Medulla oblongata (tissue), 1 donor: ENCODE data around the gene KCNK4.
"Not testable (repeated sequence)": the region's sequence is repeated elsewhere in the genome, so short reads cannot be mapped to it uniquely, and the experiment has no call there.

Source experiments
- DNase-seq: peaks from one replicate; pipeline ENCODE4 v3.0.0-alpha.2; 2015; ENCODE audit errors: extremely low spot score

KCNK4 gene

DNA sequence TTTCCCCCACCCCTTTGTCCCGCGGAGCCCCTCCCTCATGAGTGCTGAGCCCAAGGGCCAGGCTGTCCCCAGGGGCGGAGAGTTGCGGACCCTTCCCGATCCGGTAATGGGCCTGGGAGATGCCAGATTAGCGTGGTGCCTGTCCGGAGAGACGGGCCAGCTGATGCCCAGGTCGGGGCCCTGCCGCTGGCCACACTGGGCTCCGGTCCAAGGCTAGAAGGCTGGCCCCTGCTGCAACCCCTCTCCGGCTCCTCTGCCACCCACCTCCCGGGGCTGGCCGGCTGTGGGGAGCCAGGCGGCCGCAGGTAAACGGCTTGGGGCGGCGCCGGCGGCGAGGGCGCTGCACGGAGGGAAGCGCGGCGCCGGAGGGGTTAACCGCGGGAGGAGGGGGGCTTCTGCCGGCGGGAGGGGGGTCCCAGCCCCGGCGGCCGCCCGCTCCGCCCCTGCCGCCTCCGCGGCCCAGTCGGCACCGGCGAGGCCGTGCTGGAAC lies at the start of gene KCNK4:
Gene KCNK4, plus strand, starts transcription at position 41 of the 490 bp plus-strand sequence. CDS start 1,717 bp downstream, outside the sequence.
- no peak for DNase-seq

DNA sequence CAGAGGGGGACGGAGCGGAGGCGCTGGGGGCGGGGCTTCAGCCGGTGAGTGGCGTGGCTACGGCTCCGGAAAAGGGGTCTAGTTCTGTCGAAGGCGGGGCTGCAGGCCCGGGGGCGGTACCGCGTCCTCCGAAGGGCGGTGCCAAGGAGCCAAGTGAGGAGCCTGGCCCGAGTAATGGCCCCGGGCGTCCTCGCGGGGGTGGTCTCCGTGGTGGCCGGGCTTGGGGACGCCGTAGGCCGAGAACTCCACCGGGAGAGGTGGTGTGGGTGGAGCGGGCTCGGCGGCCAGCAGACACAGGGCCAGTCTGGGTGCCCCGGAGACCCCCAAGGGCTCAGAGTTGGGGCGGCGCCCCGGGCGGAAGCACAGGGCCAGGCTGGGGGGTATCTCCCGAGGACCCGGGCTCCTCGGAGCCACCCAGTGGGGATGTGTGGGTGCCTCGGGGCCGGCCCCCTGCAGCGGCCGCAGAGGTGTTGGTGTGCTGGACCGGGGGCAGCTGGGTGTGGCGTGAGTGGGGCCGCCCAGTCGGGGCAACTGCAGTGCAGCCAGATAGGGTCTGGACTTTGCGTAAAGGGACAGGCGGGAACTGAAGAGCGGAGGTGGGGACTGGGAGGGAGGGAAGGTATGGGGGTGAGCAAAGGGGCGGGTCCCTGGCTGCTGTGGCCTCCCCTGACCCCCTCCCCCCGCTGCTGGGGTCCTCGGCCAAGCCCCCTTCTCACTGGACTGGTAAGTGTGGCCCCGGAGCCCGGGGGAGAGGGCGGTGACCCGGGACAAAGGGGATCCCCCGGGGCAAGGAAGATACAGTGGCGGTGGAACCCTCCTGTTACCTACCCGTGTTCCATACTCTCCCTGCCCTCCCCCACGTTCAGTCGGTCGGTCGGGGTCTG lies 49.4 kb upstream of the KCNK4 start:
- peak; percentile 25 for DNase-seq

DNA sequence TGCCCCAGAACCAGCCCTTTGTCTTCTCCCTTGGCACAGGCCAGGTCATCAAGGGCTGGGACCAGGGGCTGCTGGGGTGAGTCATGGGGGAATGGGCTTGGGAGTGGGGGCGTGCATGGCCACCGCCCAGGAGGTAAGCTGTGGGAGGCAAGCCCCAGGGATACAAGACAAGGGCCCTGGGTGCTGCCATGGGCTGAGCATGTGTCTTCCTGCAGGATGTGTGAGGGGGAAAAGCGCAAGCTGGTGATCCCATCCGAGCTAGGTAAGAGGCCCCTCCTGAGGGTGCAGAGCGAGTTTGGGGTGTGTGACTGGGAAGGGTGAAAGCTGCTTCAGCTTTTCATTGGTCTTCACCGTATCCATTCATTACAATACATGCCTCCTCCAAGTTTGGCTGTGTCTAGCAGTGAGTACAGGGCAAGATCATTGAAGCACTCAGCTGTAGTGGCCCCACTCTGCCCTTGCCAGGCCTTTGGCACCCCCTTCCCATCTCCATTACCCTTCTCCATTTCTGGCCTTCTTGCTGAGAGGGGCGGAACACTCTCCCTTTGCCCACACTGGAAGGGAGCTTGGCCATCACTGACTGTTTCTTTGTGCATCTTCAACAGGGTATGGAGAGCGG lies 47.8 kb upstream of the KCNK4 start:
- no peak for DNase-seq

DNA sequence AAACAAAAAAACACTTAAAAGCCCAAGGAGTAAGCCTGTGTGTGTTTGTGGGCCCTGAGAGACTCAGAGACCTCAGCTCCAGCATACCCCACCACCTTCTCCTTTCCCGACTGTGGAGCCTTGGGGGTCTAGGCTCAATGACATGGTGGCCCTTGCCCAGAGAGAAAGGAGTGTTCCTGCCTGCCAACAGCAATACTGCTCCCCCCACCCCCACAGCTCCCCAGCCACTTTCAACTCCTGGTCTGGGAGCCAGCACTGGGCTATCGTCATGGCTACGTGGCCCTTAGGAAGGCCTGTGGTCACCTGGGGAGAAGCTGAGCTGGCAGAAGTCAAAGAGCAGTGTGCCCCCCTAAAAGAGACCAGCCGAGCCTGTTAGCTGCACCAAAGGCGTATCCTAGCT lies 47.0 kb upstream of the KCNK4 start:
- no peak for DNase-seq

DNA sequence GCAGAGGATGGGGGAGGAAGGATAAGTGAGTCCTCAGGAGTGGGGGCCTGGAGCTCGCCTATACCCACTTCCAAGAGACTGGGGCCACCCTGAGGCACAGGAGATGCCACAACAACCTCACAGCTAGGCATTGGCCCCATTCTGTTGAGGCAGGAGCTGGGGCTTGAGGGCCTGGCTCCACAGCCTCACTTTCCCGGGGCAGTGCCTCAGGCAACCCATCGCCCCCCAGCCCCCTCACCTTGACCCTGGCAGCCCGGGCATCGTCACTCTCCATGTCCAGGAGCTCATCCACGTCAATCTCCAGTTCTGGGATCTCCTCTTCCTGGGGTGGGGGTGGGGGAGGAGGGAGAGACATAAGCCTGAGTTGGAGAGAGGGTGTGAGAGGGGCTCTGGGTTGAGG lies 46.1 kb upstream of the KCNK4 start:
- DNase-seq, result no peak

- peak; percentile 40 for DNase-seq
Observed at GRCh38 chr11:64245401-64245796, 45.7 kb upstream of the KCNK4 start.

GRCh38 chr11:64245797-64246620 lies 45.1 kb upstream of the KCNK4 start:
- peak; percentile 45 for DNase-seq

GRCh38 chr11:64246621-64246870 lies 44.6 kb upstream of the KCNK4 start:
- DNase-seq, result not testable (repeated sequence)

- peak; percentile 84 for DNase-seq
Observed at GRCh38 chr11:64246871-64247728, 44.0 kb upstream of the KCNK4 start, which contains the start of gene PPP1R14B. Gene PPP1R14B (minus strand): TSS chr11:64246943. CDS start chr11:64246673, 270 bp downstream.

GRCh38 chr11:64247729-64248531 lies 43.2 kb upstream of the KCNK4 start:
- no peak for DNase-seq

DNA sequence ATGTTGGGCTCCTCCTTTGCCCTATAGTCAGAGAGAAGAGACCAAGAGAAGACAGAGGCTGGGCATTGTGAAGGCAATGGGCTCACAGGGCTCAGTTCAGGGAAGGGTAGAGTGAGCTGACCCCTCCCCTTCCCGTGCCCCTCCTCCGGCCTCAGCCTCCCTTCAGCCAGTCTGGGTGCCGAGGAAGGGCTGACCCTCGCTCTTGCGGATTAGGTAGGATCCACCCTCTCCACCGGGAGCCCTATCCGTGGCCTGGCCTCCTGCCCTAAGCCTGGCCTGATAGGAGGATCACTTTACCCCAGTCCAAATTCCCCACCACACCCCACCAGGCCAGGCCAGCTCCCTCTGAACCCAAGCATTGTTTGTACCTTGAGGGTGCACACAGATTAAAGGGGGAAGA lies 42.5 kb upstream of the KCNK4 start:
- DNase-seq, result no peak

GRCh38 chr11:64249038-64249437 lies 42.1 kb upstream of the KCNK4 start:
- DNase-seq, result no peak

GRCh38 chr11:64249563-64250414 lies 41.3 kb upstream of the KCNK4 start:
- DNase-seq, result no peak

DNA sequence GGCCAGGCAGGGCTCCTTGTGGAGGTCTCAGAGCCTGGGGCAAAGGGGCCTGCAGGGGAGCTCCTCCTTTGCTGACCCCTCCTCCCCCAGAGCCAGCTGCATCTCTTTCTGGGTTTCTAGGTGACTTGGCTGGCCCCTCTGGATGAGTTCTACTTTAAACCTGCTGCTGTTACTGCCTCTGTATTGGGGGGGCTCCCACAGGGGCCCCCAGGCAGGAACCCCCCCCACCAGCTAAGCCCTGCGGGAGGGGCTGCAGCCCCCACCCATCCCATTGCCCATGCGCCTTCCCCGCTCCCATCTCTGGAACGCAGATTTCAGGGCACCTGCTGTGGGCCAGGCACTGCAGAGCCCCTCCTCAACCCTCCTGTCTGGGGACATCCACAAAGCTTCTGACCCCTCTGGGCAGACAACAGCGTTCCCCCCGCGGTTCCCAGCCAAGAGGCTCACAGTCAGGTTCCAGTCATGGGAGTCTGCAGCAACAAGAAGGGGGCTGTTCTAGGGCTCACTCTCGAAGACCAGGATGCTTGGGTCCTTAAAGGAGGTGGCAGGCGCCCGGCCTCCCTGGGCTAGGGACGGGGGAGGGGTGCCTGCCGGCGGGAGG lies 40.6 kb upstream of the KCNK4 start:
- DNase-seq, result no peak

DNA sequence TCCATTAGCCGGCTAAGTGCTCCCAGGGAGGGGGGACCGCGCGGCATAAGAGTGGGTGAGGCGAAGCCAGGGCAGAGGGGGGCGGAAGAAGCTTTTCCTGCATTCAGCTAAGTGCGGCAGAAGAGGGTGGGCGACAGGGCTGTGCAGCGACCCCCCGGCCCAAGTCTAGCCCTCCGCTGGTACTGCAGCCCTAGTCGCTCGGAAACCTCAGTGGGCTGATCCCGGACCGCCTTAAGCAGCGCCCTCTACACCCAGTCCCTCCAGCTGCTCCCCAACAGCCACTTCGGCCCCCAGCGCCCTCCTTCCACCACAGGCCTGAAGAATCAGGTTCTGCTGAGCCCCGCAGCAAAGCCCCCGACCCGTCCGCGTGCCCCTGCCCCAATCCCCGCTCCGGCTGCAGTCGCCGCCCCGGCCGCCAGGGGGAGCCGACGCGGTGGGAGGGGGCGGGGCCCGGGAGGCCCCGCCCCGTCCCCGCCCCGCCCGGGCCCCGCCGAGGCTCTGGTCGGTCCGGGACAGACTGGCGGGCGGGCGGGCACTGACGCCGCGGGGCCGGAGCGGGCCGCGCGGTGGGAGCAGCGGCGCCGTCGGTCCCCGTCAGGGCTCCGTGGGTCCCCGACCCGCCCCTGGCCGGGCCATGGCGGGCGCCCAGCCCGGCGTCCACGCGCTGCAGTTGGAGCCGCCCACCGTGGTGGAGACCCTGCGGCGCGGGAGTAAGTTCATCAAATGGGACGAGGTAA lies 39.9 kb upstream of the KCNK4 start, which contains the start of gene PLCB3:
Gene PLCB3, plus strand, starts transcription at position 515 of the 737 bp plus-strand sequence. Its CDS starts 120 bp downstream, at position 635.
- DNase-seq, result peak; percentile 71

- DNase-seq, result no peak
Observed at GRCh38 chr11:64251753-64252002, 39.4 kb upstream of the KCNK4 start.

GRCh38 chr11:64252003-64252872 lies 38.9 kb upstream of the KCNK4 start:
- no peak for DNase-seq

- DNase-seq, result no peak
Observed at GRCh38 chr11:64253043-64253442, 38.1 kb upstream of the KCNK4 start.
